Measurements from ENCODE around the gene USP6NL. TPM values are rescaled to one million over a fixed set of nuclear protein-coding genes. Genes with fewer than 3 reads are reported as not detected.
A peak's percentile ranks its signal among the peaks of the same experiment; 100 is the strongest.

Gene USP6NL
- total and polyA plus RNA-seq, 3 experiments from 2014 or later: 1.3 to 3.2 (median 1.9) TPM

GRCh38 chr10:11605807-11606408, 5.5 kb downstream of the USP6NL start:
- no peak overlapping the region for H3K27ac Mint-ChIP-seq
- no peak overlapping the region for H3K27ac ChIP-seq (ENCODE audit: low read depth, low read length)
- POLR2A ChIA-PET: no interaction called here
- no peaks in the 10 kb centered on the region for H3K9me3 Mint-ChIP-seq
- peaks cover 0 to 2% (median 0%) of the 10 kb centered on the region in 3 donors for H3K36me3 Mint-ChIP-seq
- no peaks in the 10 kb centered on the region for H3K36me3 ChIP-seq (ENCODE audit: insufficient read depth, low read length)
- peaks cover 13 to 61% (median 59%) of the 10 kb centered on the region in 3 donors for H3K4me1 Mint-ChIP-seq
- no peaks in the 10 kb centered on the region for H3K9me3 ChIP-seq (ENCODE audit: low read length)
- peaks cover 10% of the 10 kb centered on the region for H3K4me1 ChIP-seq (ENCODE audit: insufficient read depth, low read length)
- peaks cover 10 to 14% of the 10 kb centered on the region in 2 donors for H3K27me3 Mint-ChIP-seq
- no peak for DNase-seq
- no peaks in the 10 kb centered on the region for H3K27me3 ChIP-seq (ENCODE audit: insufficient read depth, low read length, poor library complexity, severe bottlenecking)
- CTCF ChIA-PET: interaction anchor here (0.9 kb wide), 1 partner anchor 9 kb away, joined by 5 read pairs; no protein-coding TSS in a partner anchor
- H3K4me3 Mint-ChIP-seq: peak overlapping the region in 1 of 7 donors; percentile 7
- H3K4me3 ChIP-seq (ENCODE audit: low read length): no peak overlapping the region

- Histone ChIP-seq H3K4me3 (ENCODE audit: low read length) (peak overlapping the region; percentile 35), H3K27me3 (ENCODE audit: insufficient read depth, low read length, poor library complexity, severe bottlenecking) (no peaks in the 10 kb centered on the region), H3K27ac (ENCODE audit: low read depth, low read length) (no peak overlapping the region), H3K9me3 (ENCODE audit: low read length) (no peaks in the 10 kb centered on the region), H3K36me3 (ENCODE audit: insufficient read depth, low read length) (no peaks in the 10 kb centered on the region), H3K4me1 (ENCODE audit: insufficient read depth, low read length) (peaks cover 10% of the 10 kb centered on the region)
- CTCF ChIA-PET: no interaction called here
- POLR2A ChIA-PET: no interaction called here
- no peak overlapping the region for H3K27ac Mint-ChIP-seq
- peaks cover 6 to 53% (median 51%) of the 10 kb centered on the region in 3 donors for H3K4me1 Mint-ChIP-seq
- peaks cover 10 to 16% of the 10 kb centered on the region in 2 donors for H3K27me3 Mint-ChIP-seq
- peak overlapping the region; percentile 29 to 78 (median 65) for H3K4me3 Mint-ChIP-seq
- peak in 1 of 5 donors; percentile 17 for DNase-seq
- no peaks in the 10 kb centered on the region for H3K36me3 Mint-ChIP-seq
- no peaks in the 10 kb centered on the region for H3K9me3 Mint-ChIP-seq
Measured at GRCh38 chr10:11604865-11605650, 6.4 kb downstream of the USP6NL start.

DNA sequence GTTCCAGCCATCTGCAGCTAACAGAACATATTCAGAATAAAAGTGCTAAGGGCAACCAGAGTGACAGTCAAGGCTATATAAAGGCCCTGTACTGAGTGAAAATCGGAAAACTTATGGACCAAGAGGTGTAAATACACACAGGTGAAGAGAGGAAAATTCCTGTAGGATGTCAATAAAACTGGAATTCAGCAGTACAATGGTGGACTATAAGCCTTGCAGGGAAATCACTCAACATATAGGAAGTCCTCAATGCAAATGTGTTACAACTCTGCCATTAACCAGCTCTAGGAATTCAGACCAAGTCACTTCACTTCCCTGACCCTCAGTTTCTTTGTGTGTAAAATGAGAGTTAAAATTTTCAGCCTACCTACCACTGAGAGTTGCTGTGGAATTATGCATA, 7.7 kb downstream of the USP6NL start:
- peaks cover 4 to 18% of the 10 kb centered on the region in 2 donors for H3K27me3 Mint-ChIP-seq
- H3K36me3 Mint-ChIP-seq: no peaks in the 10 kb centered on the region
- no peak overlapping the region for H3K27ac Mint-ChIP-seq
- no peaks in the 10 kb centered on the region for H3K27me3 ChIP-seq (ENCODE audit: insufficient read depth, low read length, poor library complexity, severe bottlenecking)
- H3K27ac ChIP-seq (ENCODE audit: low read depth, low read length): peak overlapping the region; percentile 20
- no peaks in the 10 kb centered on the region for H3K9me3 Mint-ChIP-seq
- ChIA-PET POLR2A (no interaction called here), CTCF (no interaction called here)
- DNase-seq: no peak
- H3K4me1 Mint-ChIP-seq: peaks cover 6 to 41% (median 40%) of the 10 kb centered on the region in 3 donors
- no peak overlapping the region for H3K4me3 Mint-ChIP-seq
- no peaks in the 10 kb centered on the region for H3K36me3 ChIP-seq (ENCODE audit: insufficient read depth, low read length)
- H3K9me3 ChIP-seq (ENCODE audit: low read length): no peaks in the 10 kb centered on the region
- no peak overlapping the region for H3K4me3 ChIP-seq (ENCODE audit: low read length)
- peaks cover 10% of the 10 kb centered on the region for H3K4me1 ChIP-seq (ENCODE audit: insufficient read depth, low read length)

DNA sequence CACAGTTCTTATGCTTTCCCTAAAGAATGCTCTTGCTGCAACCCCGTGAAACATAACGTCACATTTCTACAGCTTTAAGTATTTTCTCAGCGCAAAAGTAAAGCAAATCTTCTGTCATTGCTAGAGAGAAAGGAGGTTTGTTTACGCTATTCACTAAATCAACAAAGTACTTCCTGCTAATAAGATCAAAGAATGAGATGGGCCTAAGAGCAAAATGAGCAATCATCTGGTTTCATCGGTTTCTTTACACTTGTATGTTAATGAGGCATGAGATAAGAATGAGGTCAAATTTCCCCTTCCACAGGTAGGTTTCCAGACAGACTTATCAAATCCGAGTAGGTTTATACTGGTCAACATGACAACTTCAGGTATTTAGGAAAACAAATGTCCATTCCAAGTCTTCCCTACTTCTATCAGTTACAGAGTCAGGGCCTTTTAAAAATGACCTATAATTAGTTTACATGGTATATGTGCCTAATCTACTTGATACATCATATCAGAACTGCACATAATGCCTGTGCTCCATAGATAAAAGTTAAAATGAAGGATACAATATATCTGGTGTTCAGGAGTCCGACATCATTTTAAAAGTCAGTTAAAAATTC, 8.4 kb downstream of the USP6NL start:
- H3K4me1 ChIP-seq (ENCODE audit: insufficient read depth, low read length): peaks cover 10% of the 10 kb centered on the region
- no peak for DNase-seq
- no peaks in the 10 kb centered on the region for H3K9me3 ChIP-seq (ENCODE audit: low read length)
- H3K9me3 Mint-ChIP-seq: no peaks in the 10 kb centered on the region
- H3K36me3 Mint-ChIP-seq: no peaks in the 10 kb centered on the region
- peak overlapping the region in 4 of 7 donors; percentile 6 to 26 (median 10) for H3K4me3 Mint-ChIP-seq
- peaks cover 6 to 36% (median 33%) of the 10 kb centered on the region in 3 donors for H3K4me1 Mint-ChIP-seq
- POLR2A ChIA-PET: interaction anchor here (0.5 kb wide), 1 partner anchor 9 kb away, joined by 4 read pairs; no protein-coding TSS in a partner anchor
- CTCF ChIA-PET: no interaction called here
- peak overlapping the region; percentile 20 for H3K27ac ChIP-seq (ENCODE audit: low read depth, low read length)
- no peak overlapping the region for H3K4me3 ChIP-seq (ENCODE audit: low read length)
- H3K27ac Mint-ChIP-seq: peak overlapping the region in 1 of 8 donors; percentile 37
- no peaks in the 10 kb centered on the region for H3K36me3 ChIP-seq (ENCODE audit: insufficient read depth, low read length)
- no peaks in the 10 kb centered on the region for H3K27me3 ChIP-seq (ENCODE audit: insufficient read depth, low read length, poor library complexity, severe bottlenecking)
- H3K27me3 Mint-ChIP-seq: peaks cover 4 to 12% of the 10 kb centered on the region in 2 donors

DNA sequence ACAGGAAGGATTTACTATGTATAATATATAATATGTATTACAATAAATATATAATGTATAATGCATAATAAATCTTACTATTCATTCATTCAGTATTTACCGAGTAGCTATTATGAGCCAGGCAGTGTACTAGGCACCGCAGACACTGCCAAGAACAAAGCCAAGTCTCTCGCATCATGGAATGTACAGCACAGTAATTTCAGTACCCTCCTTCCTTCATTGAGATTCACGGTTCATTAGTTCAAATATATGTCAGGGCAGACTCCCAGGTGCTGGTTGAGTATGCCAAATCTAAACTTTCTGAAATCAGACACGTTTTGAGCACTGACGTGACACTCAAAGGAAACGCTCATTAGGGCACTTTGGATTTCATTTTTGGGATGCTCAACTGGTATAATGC, 9.1 kb downstream of the USP6NL start:
- Histone ChIP-seq H3K9me3 (ENCODE audit: low read length) (no peaks in the 10 kb centered on the region), H3K27ac (ENCODE audit: low read depth, low read length) (no peak overlapping the region), H3K4me3 (ENCODE audit: low read length) (no peak overlapping the region), H3K27me3 (ENCODE audit: insufficient read depth, low read length, poor library complexity, severe bottlenecking) (no peaks in the 10 kb centered on the region), H3K4me1 (ENCODE audit: insufficient read depth, low read length) (peaks cover 10% of the 10 kb centered on the region), H3K36me3 (ENCODE audit: insufficient read depth, low read length) (no peaks in the 10 kb centered on the region)
- Mint-ChIP-seq H3K9me3 (no peaks in the 10 kb centered on the region), H3K36me3 (no peaks in the 10 kb centered on the region), H3K4me1 (peaks cover 6 to 36% (median 30%) of the 10 kb centered on the region in 3 donors), H3K27me3 (peaks cover 4 to 12% of the 10 kb centered on the region in 2 donors), H3K4me3 (no peak overlapping the region), H3K27ac (no peak overlapping the region)
- ChIA-PET CTCF (no interaction called here), POLR2A (interaction anchor here (0.5 kb wide), 1 partner anchor 10 kb away, joined by 4 read pairs; no protein-coding TSS in a partner anchor)
- DNase-seq: no peak

- ChIA-PET CTCF (no interaction called here), POLR2A (no interaction called here)
- Histone ChIP-seq H3K27me3 (ENCODE audit: insufficient read depth, low read length, poor library complexity, severe bottlenecking) (no peaks in the 10 kb centered on the region), H3K27ac (ENCODE audit: low read depth, low read length) (no peak overlapping the region), H3K9me3 (ENCODE audit: low read length) (no peaks in the 10 kb centered on the region), H3K4me3 (ENCODE audit: low read length) (no peak overlapping the region), H3K36me3 (ENCODE audit: insufficient read depth, low read length) (no peaks in the 10 kb centered on the region), H3K4me1 (ENCODE audit: insufficient read depth, low read length) (peaks cover 10% of the 10 kb centered on the region)
- Mint-ChIP-seq H3K4me1 (peaks cover 6 to 36% (median 30%) of the 10 kb centered on the region in 3 donors), H3K9me3 (no peaks in the 10 kb centered on the region), H3K27ac (no peak overlapping the region), H3K27me3 (peaks cover 4 to 12% of the 10 kb centered on the region in 2 donors), H3K4me3 (no peak overlapping the region), H3K36me3 (no peaks in the 10 kb centered on the region)
- DNase-seq: no peak
Measured at GRCh38 chr10:11601670-11602069, 9.8 kb downstream of the USP6NL start.

DNA sequence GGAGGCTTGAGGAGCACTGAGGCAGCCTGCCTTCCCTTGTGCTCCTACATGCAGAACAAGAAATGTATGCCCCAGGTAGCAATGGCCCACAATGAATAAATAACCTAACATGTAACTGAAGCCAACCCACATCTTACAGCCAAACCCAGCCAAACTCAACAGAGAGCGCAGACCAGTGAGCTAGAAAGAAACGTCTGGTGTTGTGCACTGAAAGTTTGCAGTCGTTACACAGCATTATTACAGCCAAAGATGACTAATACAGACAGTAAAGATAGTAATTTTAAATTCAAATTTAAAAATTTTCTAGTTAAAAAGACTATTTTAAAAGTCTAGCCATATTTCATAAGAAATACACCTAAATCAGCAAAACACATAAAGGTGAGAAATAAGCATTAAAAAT, 11.2 kb downstream of the USP6NL start:
- H3K4me3 Mint-ChIP-seq: no peak overlapping the region
- H3K27ac Mint-ChIP-seq: no peak overlapping the region
- H3K9me3 ChIP-seq (ENCODE audit: low read length): no peaks in the 10 kb centered on the region
- no peaks in the 10 kb centered on the region for H3K36me3 Mint-ChIP-seq
- no peak overlapping the region for H3K4me3 ChIP-seq (ENCODE audit: low read length)
- H3K9me3 Mint-ChIP-seq: no peaks in the 10 kb centered on the region
- peaks cover 6 to 28% (median 21%) of the 10 kb centered on the region in 3 donors for H3K4me1 Mint-ChIP-seq
- no peak for DNase-seq
- ChIA-PET POLR2A (no interaction called here), CTCF (no interaction called here)
- peaks cover 4 to 5% of the 10 kb centered on the region in 2 donors for H3K27me3 Mint-ChIP-seq
- H3K27me3 ChIP-seq (ENCODE audit: insufficient read depth, low read length, poor library complexity, severe bottlenecking): no peaks in the 10 kb centered on the region
- no peaks in the 10 kb centered on the region for H3K36me3 ChIP-seq (ENCODE audit: insufficient read depth, low read length)
- peaks cover 10% of the 10 kb centered on the region for H3K4me1 ChIP-seq (ENCODE audit: insufficient read depth, low read length)
- no peak overlapping the region for H3K27ac ChIP-seq (ENCODE audit: low read depth, low read length)

All from CD8-positive, alpha-beta memory T cell (primary cell).